ENCODE measurements around the gene NDUFA6.
"Not testable (repeated sequence)": the region's sequence is repeated elsewhere in the genome, so short reads cannot be mapped to it uniquely, and the experiment has no call there.

Gene NDUFA6

GRCh38 chr22:42115420-42115830, 24.9 kb upstream of the NDUFA6 start:
- intact Hi-C loops (cut with DNase I); DNase-seq: not testable (repeated sequence)

GRCh38 chr22:42114721-42115120, 24.1 kb upstream of the NDUFA6 start:
- DNase-seq, result no peak
- intact Hi-C loops (cut with DNase I), result no loop called here

GRCh38 chr22:42112793-42113192, 22.2 kb upstream of the NDUFA6 start:
- DNase-seq; intact Hi-C loops (cut with DNase I): not testable (repeated sequence)

- intact Hi-C loops (cut with DNase I), result no loop called here
- no peak for DNase-seq
Observed at GRCh38 chr22:42111798-42112197, 21.2 kb upstream of the NDUFA6 start.

GRCh38 chr22:42108848-42109247, 18.3 kb upstream of the NDUFA6 start:
- intact Hi-C loops (cut with DNase I), result no loop called here

GRCh38 chr22:42104332-42104860, 13.8 kb upstream of the NDUFA6 start:
- DNase-seq; intact Hi-C loops (cut with DNase I): not testable (repeated sequence)

More at GRCh38 chr22:42108848-42109247, 18.3 kb upstream of the NDUFA6 start:
- DNase-seq, result no peak

GRCh38 chr22:42101199-42101598, 10.6 kb upstream of the NDUFA6 start:
- intact Hi-C loops (cut with DNase I), result no loop called here
- DNase-seq, result no peak

GRCh38 chr22:42091455-42091782, 847 bp upstream of the NDUFA6 start:
- no peak for DNase-seq

GRCh38 chr22:42086051-42086450, 4.5 kb downstream of the NDUFA6 start:
- DNase-seq, result no peak
- intact Hi-C loops (cut with DNase I), result no loop called here

More at GRCh38 chr22:42091455-42091782, 847 bp upstream of the NDUFA6 start:
- intact Hi-C loops (cut with DNase I), result loop anchor here (1.0 to 10.0 kb wide), 3 partner anchors 83 to 346 kb away; no protein-coding TSS in a partner anchor

- DNase-seq, result peak in 1 of 10 donors; percentile 62
- intact Hi-C loops (cut with DNase I), result no loop called here
Observed at GRCh38 chr22:42084874-42085273, 5.7 kb downstream of the NDUFA6 start.

GRCh38 chr22:42083119-42083518, 7.5 kb downstream of the NDUFA6 start:
- intact Hi-C loops (cut with DNase I), result no loop called here
- no peak for DNase-seq

GRCh38 chr22:42080287-42080686, 10.3 kb downstream of the NDUFA6 start:
- intact Hi-C loops (cut with DNase I), result no loop called here
- peak in 7 of 10 donors; percentile 39 to 90 (median 56) for DNase-seq

GRCh38 chr22:42079319-42080251, 11.0 kb downstream of the NDUFA6 start, which contains the start of gene SMDT1:
SMDT1 (plus strand) TSS chr22:42079700; CDS start chr22:42079769, 69 bp downstream.
- intact Hi-C loops (cut with DNase I), result loop anchor here (1.0 kb wide), 1 partner anchor 11 kb away; the partner anchor contains the start of gene NDUFA6
- peak; percentile 98 to 100 (median 99) for DNase-seq

- DNase-seq, result peak in 1 of 10 donors; percentile 80
- intact Hi-C loops (cut with DNase I), result loop anchor here (1.0 kb wide), 1 partner anchor 12 kb away; the partner anchor contains the start of gene NDUFA6
Observed at GRCh38 chr22:42078469-42079318, 11.9 kb downstream of the NDUFA6 start.

GRCh38 chr22:42077486-42078125, 13.0 kb downstream of the NDUFA6 start:
- peak in 2 of 10 donors; percentile 8 to 72 for DNase-seq
- intact Hi-C loops (cut with DNase I), result no loop called here

GRCh38 chr22:42076764-42077485, 13.6 kb downstream of the NDUFA6 start:
- intact Hi-C loops (cut with DNase I), result no loop called here
- peak in 1 of 10 donors; percentile 77 for DNase-seq

GRCh38 chr22:42074846-42075676, 15.5 kb downstream of the NDUFA6 start:
- intact Hi-C loops (cut with DNase I), result no loop called here
- DNase-seq, result peak in 1 of 10 donors; percentile 51

GRCh38 chr22:42074132-42074811, 16.3 kb downstream of the NDUFA6 start, which contains the start of gene PHETA2:
PHETA2 (plus strand) TSS chr22:42074248; CDS start chr22:42077294, 3,046 bp downstream.
- DNase-seq, result peak in 1 of 10 donors; percentile 80
- intact Hi-C loops (cut with DNase I), result no loop called here
